ENCODE results near the gene TRAPPC2L.
"Not testable (repeated sequence)": the region's sequence is repeated elsewhere in the genome, so short reads cannot be mapped to it uniquely, and the experiment has no call there.

Gene TRAPPC2L

GRCh38 chr16:88819126-88819525, 37.8 kb upstream of the TRAPPC2L start:
- DNase-seq = no peak

- no peak for DNase-seq
Observed at GRCh38 chr16:88820385-88821025, 36.4 kb upstream of the TRAPPC2L start.

- DNase-seq = no peak
Observed at GRCh38 chr16:88821168-88821850, 35.6 kb upstream of the TRAPPC2L start.

GRCh38 chr16:88822281-88823040, 34.5 kb upstream of the TRAPPC2L start:
- no peak for DNase-seq

- not testable (repeated sequence) for DNase-seq
Observed at GRCh38 chr16:88823646-88824045, 33.3 kb upstream of the TRAPPC2L start.

- DNase-seq = no peak
Observed at GRCh38 chr16:88824256-88825077, 32.5 kb upstream of the TRAPPC2L start.

GRCh38 chr16:88825146-88825545, 31.8 kb upstream of the TRAPPC2L start:
- DNase-seq = no peak

GRCh38 chr16:88826070-88826840, 30.7 kb upstream of the TRAPPC2L start:
- DNase-seq = no peak

- no peak for DNase-seq
Observed at GRCh38 chr16:88827727-88828126, 29.2 kb upstream of the TRAPPC2L start.

- DNase-seq = no peak
Observed at GRCh38 chr16:88828711-88829110, 28.2 kb upstream of the TRAPPC2L start.

GRCh38 chr16:88830258-88830657, 26.7 kb upstream of the TRAPPC2L start:
- no peak for DNase-seq

- no peak for DNase-seq
Observed at GRCh38 chr16:88830783-88831182, 26.1 kb upstream of the TRAPPC2L start.

GRCh38 chr16:88831838-88832237, 25.1 kb upstream of the TRAPPC2L start:
- DNase-seq = no peak

- DNase-seq = no peak
Observed at GRCh38 chr16:88833086-88833485, 23.8 kb upstream of the TRAPPC2L start.

GRCh38 chr16:88834670-88835069, 22.3 kb upstream of the TRAPPC2L start:
- DNase-seq = no peak

- no peak for DNase-seq
Observed at GRCh38 chr16:88835383-88835782, 21.5 kb upstream of the TRAPPC2L start.

GRCh38 chr16:88835818-88836217, 21.1 kb upstream of the TRAPPC2L start:
- DNase-seq = no peak

- no peak for DNase-seq
Observed at GRCh38 chr16:88836791-88837190, 20.1 kb upstream of the TRAPPC2L start.

- no peak for DNase-seq
Observed at GRCh38 chr16:88837806-88838205, 19.1 kb upstream of the TRAPPC2L start.

- no peak for DNase-seq
Observed at GRCh38 chr16:88838566-88838965, 18.4 kb upstream of the TRAPPC2L start.

- no peak for DNase-seq
Observed at GRCh38 chr16:88839026-88839529, 17.8 kb upstream of the TRAPPC2L start.

Measured in cortex of kidney (tissue), 1 donor.